Panc1 (cell line): ENCODE measurements around the gene TRIM66. TPM values are rescaled to one million over a fixed set of nuclear protein-coding genes. Genes with fewer than 3 reads are reported as not detected.

Source experiments
- ATAC-seq: fragments of 200-7000 bp; cut with Tn5 transposase; 2 replicates; pipeline ENCODE4 v1.9.1; 2020; ENCODE audit warnings: mild to moderate bottlenecking, moderate library complexity
- BruUV-seq: library from RNA; stranded (reverse); fragments of 400-500 nt; replicated peaks from 2 replicates; lab custom pipeline; 2021; lab: Mats Ljungman, UMichigan
- CTCF ChIA-PET: fragments of 300-600 bp; sonication (Branson Sonifier 250); formaldehyde crosslinking; loops from one replicate; lab custom pipeline; 2022; ENCODE audit warnings: antibody characterized with exemption; lab: Charles Lee
- POLR2A ChIA-PET: fragments of 300-600 bp; sonication (Branson Sonifier 250); formaldehyde crosslinking; loops from one replicate; lab custom pipeline; 2022; ENCODE audit warnings: antibody characterized with exemption; lab: Charles Lee
- DNase-seq: peaks from one replicate; pipeline ENCODE4 v3.0.0-alpha.2; 2010; ENCODE audit warnings: low read depth, low spot score
- H3K27ac ChIP-seq: 2 replicates; pipeline ENCODE4 v1.5.1; 2011; ENCODE audit warnings: mild to moderate bottlenecking, low read length, inconsistent platforms
- H3K27me3 ChIP-seq: fragments of 200-500 bp; sonication (Bioruptor generic); 2 replicates; pipeline ENCODE4 v1.6.0; 2014; ENCODE audit warnings: low read length, inconsistent platforms; ENCODE audit not compliant: control insufficient read depth, insufficient read depth
- H3K36me3 ChIP-seq: fragments of 200-500 bp; sonication (Bioruptor generic); 2 replicates; pipeline ENCODE4 v1.5.1; 2014; ENCODE audit warnings: inconsistent platforms, mild to moderate bottlenecking, low read length, moderate library complexity; ENCODE audit not compliant: control insufficient read depth, insufficient read depth
- H3K4me1 ChIP-seq: 2 replicates; pipeline ENCODE4 v1.5.1; 2011; ENCODE audit warnings: inconsistent platforms, mild to moderate bottlenecking, low read length, moderate library complexity; ENCODE audit not compliant: control insufficient read depth, insufficient read depth
- H3K4me3 ChIP-seq, 2 experiments: 2 replicates each; pipeline ENCODE4 v1.5.1; 2011 to 2012; ENCODE audit warnings: low read depth in 2 of 2, low read length in 2 of 2, mild to moderate bottlenecking in 2 of 2, inconsistent platforms in 1 of 2, moderate library complexity in 1 of 2
- H3K9me3 ChIP-seq: fragments of 200-500 bp; sonication (Bioruptor generic); 2 replicates; pipeline ENCODE4 v1.5.1; 2014; ENCODE audit warnings: low read depth, mild to moderate bottlenecking, inconsistent platforms, low read length, moderate library complexity; ENCODE audit not compliant: control insufficient read depth, insufficient read depth
- POLR2AphosphoS5 ChIP-seq: IDR thresholded peaks from 2 replicates; pipeline ENCODE4 v1.6.1; 2012; ENCODE audit warnings: mild to moderate bottlenecking, low read depth, low read length, moderate library complexity
- REST ChIP-seq, 2 experiments: IDR thresholded peaks; 2 replicates each; pipeline ENCODE4 v1.6.1; 2011 to 2012; ENCODE audit warnings: low read depth in 2 of 2, control low read depth in 1 of 2, low read length in 1 of 2, mild to moderate bottlenecking in 1 of 2, moderate library complexity in 1 of 2; ENCODE audit not compliant: insufficient read depth in 1 of 2
- SIN3A ChIP-seq: IDR thresholded peaks from 2 replicates; pipeline ENCODE4 v1.6.1; 2012; ENCODE audit warnings: low read depth, mild to moderate bottlenecking, low read length, moderate library complexity, borderline replicate concordance; ENCODE audit not compliant: insufficient read depth
- TCF7L2 ChIP-seq: IDR thresholded peaks from 2 replicates; pipeline ENCODE4 v1.6.1; 2011; ENCODE audit warnings: mild to moderate bottlenecking, low read depth, low read length, inconsistent platforms
- in situ Hi-C: cut with HindIII; loops from 2 replicates; pipeline ENCODE4 v1.10.0; 2016; ENCODE audit warnings: low sequenced_read_pairs, low pct_unique_long_range_greater_than_20kb
- intact Hi-C: fragments of 100-400 bp; cut with micrococcal nuclease; formaldehyde crosslinking; loops from one replicate; pipeline ENCODE4 v1.10.0; 2022; ENCODE audit not compliant: unreplicated experiment
- total RNA-seq: library from RNA; stranded (reverse); gene quantifications from one replicate; pipeline ENCODE4 v1.2.1, GENCODE V29; 2021; ENCODE audit not compliant: unreplicated experiment
- TF ChIP-seq, protein P1 (sequence below): fragments of 450-650 bp; IDR thresholded peaks from 2 replicates; pipeline ENCODE4 v1.5.1; 2017; ENCODE audit warnings: mild to moderate bottlenecking

TRIM66 gene
- total RNA-seq, 1 experiment from 2014 or later: 30.4 TPM

- BruUV-seq: no TSS peak
- no peak for ATAC-seq
- no peak overlapping the region for H3K4me3 ChIP-seq
- POLR2A ChIA-PET: no interaction called here
- peaks cover 4% of the 10 kb centered on the region; the same call in 1 of the 2 replicates for H3K4me1 ChIP-seq
- no peaks in the 10 kb centered on the region for H3K9me3 ChIP-seq
- in situ Hi-C loops: no loop called here
- no peak for DNase-seq
- H3K27ac ChIP-seq: no peak overlapping the region
- no peaks in the 10 kb centered on the region for H3K27me3 ChIP-seq
- CTCF ChIA-PET: interaction anchor here (0.6 kb wide), 1 partner anchor 200 kb away, joined by 5 read pairs; no protein-coding TSS in a partner anchor
- intact Hi-C loops: no loop called here
- TF ChIP-seq SIN3A (no peak), TCF7L2 (no peak), REST (IDR thresholded peaks at IDR 0.05; ENCODE audit: insufficient read depth in 1 of 2, low read depth in 2 of 2, low read length in 1 of 2) (no peak), POLR2AphosphoS5 (no peak)
- TF ChIP-seq, protein P1, sequence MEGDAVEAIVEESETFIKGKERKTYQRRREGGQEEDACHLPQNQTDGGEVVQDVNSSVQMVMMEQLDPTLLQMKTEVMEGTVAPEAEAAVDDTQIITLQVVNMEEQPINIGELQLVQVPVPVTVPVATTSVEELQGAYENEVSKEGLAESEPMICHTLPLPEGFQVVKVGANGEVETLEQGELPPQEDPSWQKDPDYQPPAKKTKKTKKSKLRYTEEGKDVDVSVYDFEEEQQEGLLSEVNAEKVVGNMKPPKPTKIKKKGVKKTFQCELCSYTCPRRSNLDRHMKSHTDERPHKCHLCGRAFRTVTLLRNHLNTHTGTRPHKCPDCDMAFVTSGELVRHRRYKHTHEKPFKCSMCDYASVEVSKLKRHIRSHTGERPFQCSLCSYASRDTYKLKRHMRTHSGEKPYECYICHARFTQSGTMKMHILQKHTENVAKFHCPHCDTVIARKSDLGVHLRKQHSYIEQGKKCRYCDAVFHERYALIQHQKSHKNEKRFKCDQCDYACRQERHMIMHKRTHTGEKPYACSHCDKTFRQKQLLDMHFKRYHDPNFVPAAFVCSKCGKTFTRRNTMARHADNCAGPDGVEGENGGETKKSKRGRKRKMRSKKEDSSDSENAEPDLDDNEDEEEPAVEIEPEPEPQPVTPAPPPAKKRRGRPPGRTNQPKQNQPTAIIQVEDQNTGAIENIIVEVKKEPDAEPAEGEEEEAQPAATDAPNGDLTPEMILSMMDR: no peak
- no peaks in the 10 kb centered on the region; the same call in 1 of the 2 replicates for H3K36me3 ChIP-seq
These were observed 30.0 kb upstream of the TRIM66 start for GRCh38 chr11:8712506-8712905.

DNA sequence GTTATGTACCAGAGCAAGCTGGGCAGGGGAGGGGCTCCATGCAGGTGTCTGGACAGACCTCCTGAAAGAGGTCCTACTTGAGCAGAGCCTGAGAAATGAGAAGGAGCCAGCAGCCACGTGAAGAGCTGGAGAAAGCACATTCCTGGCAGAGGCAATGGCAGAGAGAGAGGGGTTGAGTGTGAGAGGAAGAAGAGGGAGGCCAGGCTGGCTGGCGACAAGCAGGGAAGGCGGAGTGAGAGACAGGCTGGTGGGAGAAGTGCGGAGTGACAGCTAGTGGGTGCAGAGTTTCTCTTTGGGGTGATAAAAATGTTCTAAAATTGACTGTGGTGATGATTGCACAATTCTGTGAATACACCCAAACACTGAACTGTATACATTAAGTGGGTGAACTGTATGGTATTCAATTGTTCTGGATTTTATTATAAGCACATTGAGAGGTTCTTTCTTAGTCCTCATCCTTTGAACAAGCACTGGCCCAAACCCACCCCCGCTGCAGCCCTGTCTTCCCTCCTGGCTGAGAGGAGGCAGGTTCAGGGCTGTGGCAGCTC lies 29.5 kb upstream of the TRIM66 start:
- Histone ChIP-seq H3K9me3 (no peaks in the 10 kb centered on the region), H3K27me3 (no peaks in the 10 kb centered on the region), H3K36me3 (no peaks in the 10 kb centered on the region), H3K27ac (no peak overlapping the region), H3K4me3 (no peak overlapping the region), H3K4me1 (no peaks in the 10 kb centered on the region)
- TF ChIP-seq POLR2AphosphoS5 (no peak), TCF7L2 (no peak), REST (IDR thresholded peaks at IDR 0.05; ENCODE audit: insufficient read depth in 1 of 2, low read depth in 2 of 2, low read length in 1 of 2) (no peak), SIN3A (no peak)
- TF ChIP-seq, protein P1: no peak
- no TSS peak for BruUV-seq
- ChIA-PET POLR2A (no interaction called here), CTCF (no interaction called here)
- in situ Hi-C loops: no loop called here
- intact Hi-C loops: no loop called here
- no peak for ATAC-seq
- no peak for DNase-seq
